ENCODE measurements around the gene FRMD4A. TPM values are rescaled to one million over a fixed set of nuclear protein-coding genes. Genes with fewer than 3 reads are reported as not detected.
A peak's percentile ranks its signal among the peaks of the same experiment; 100 is the strongest.

The FRMD4A gene
- polyA plus RNA-seq, 1 of the 3 experiments (the other 2 are of a cell fraction), result 37.7 TPM

GRCh38 chr10:13683017-13683416 lies 647.7 kb downstream of the FRMD4A start:
- H3K9me3 ChIP-seq, result no peaks in the 10 kb centered on the region
- H3F3A ChIP-seq (replicated peaks; ENCODE audit: insufficient read depth), result peaks cover 37% of the 10 kb centered on the region
- H3K36me3 ChIP-seq (replicated peaks in 1 of 2; ENCODE audit: control insufficient read depth in 1 of 2, insufficient read depth in 2 of 2, low read length in 1 of 2), result peaks cover 4 to 13% of the 10 kb centered on the region in 2 experiments
- H4K20me1 ChIP-seq (ENCODE audit: insufficient read depth), result no peaks in the 10 kb centered on the region
- no peaks in the 10 kb centered on the region for H3K27me3 ChIP-seq (ENCODE audit: insufficient read depth)
- no peak overlapping the region for H3K4me2 ChIP-seq
- H3K4me3 ChIP-seq (ENCODE audit: low read depth in 2 of 2, low read length in 1 of 2), result no peak overlapping the region
- no peaks in the 10 kb centered on the region for H3K9me2 ChIP-seq
- TF ChIP-seq GABPA (IDR thresholded peaks at IDR 0.05; ENCODE audit: low read depth) (no peak), RAD21 (IDR thresholded peaks at IDR 0.05; ENCODE audit: low read length) (no peak), MXI1 (IDR thresholded peaks at IDR 0.05; ENCODE audit: low read depth, low read length) (no peak), USF2 (IDR thresholded peaks at IDR 0.05; ENCODE audit: borderline replicate concordance, low read depth, low read length) (no peak), REST (IDR thresholded peaks at IDR 0.05; ENCODE audit: low read depth, low read length) (no peak), GATA2 (CRISPR knock-in tag; IDR thresholded peaks at IDR 0.05) (no peak), TCF12 (IDR thresholded peaks at IDR 0.05) (no peak), SMC3 (IDR thresholded peaks at IDR 0.05; ENCODE audit: low read depth, low read length) (no peak), NFIC (IDR thresholded peaks at IDR 0.05; ENCODE audit: borderline replicate concordance) (no peak), EP300 (IDR thresholded peaks at IDR 0.05; ENCODE audit: borderline replicate concordance in 1 of 2, low read depth in 1 of 2, low read length in 1 of 2) (no peak), SIN3A (IDR thresholded peaks at IDR 0.05; ENCODE audit: borderline replicate concordance, low read depth, low read length) (no peak)
- H3K27ac ChIP-seq (ENCODE audit: low read depth in 2 of 2, low read length in 1 of 2), result peak overlapping the region; percentile 12 to 96; a peak in 2 of 4 replicates
- no peak for DNase-seq
- ChIA-PET POLR2A (no interaction called here), CTCF (no interaction called here)
- H3K4me1 ChIP-seq (ENCODE audit: control insufficient read depth in 1 of 2, insufficient read depth in 2 of 2, low read depth in 1 of 2, low read length in 1 of 2), result peaks cover 15 to 32% of the 10 kb centered on the region in 2 experiments
- no peak overlapping the region for H2AFZ ChIP-seq (ENCODE audit: low read depth)
- H3K79me2 ChIP-seq (ENCODE audit: insufficient read depth), result no peaks in the 10 kb centered on the region; the same call in 1 of the 2 replicates
- WGBS (ENCODE audit: low lambda C conversion rate), result 89% methylated on average over 13 of the region's 13 CpGs
- H3K9ac ChIP-seq, result no peak overlapping the region

GRCh38 chr10:13681960-13682359 lies 648.8 kb downstream of the FRMD4A start:
- Histone ChIP-seq H3K4me3 (ENCODE audit: low read depth in 2 of 2, low read length in 1 of 2) (no peak overlapping the region), H3K9ac (no peak overlapping the region), H4K20me1 (ENCODE audit: insufficient read depth) (no peaks in the 10 kb centered on the region), H2AFZ (ENCODE audit: low read depth) (no peak overlapping the region), H3F3A (replicated peaks; ENCODE audit: insufficient read depth) (peaks cover 32% of the 10 kb centered on the region), H3K79me2 (ENCODE audit: insufficient read depth) (no peaks in the 10 kb centered on the region; the same call in 1 of the 2 replicates), H3K4me1 (ENCODE audit: control insufficient read depth in 1 of 2, insufficient read depth in 2 of 2, low read depth in 1 of 2, low read length in 1 of 2) (peaks cover 15 to 32% of the 10 kb centered on the region in 2 experiments), H3K36me3 (replicated peaks in 1 of 2; ENCODE audit: control insufficient read depth in 1 of 2, insufficient read depth in 2 of 2, low read length in 1 of 2) (peaks cover 12 to 16% of the 10 kb centered on the region in 2 experiments), H3K9me2 (no peaks in the 10 kb centered on the region), H3K9me3 (no peaks in the 10 kb centered on the region), H3K27ac (ENCODE audit: low read depth in 2 of 2, low read length in 1 of 2) (no peak overlapping the region), H3K27me3 (ENCODE audit: insufficient read depth) (no peaks in the 10 kb centered on the region), H3K4me2 (no peak overlapping the region)
- ChIA-PET CTCF (interaction anchor here (1.2 kb wide), 1 partner anchor 23 kb away, joined by 3 read pairs; no protein-coding TSS in a partner anchor), POLR2A (no interaction called here)
- WGBS (ENCODE audit: low lambda C conversion rate), result 92% methylated on average over 7 of the region's 7 CpGs
- no peak for DNase-seq
- TF ChIP-seq USF1 (IDR thresholded peaks at IDR 0.05; ENCODE audit: borderline replicate concordance, low read depth), result no peak
